ENCODE data around the gene SLC6A6.

GRCh38 chr3:14377044-14377837 is 25.2 kb upstream of the SLC6A6 start:
- no peak for TF ChIP-seq CTCF (IDR thresholded peaks at IDR 0.05)
- no peak for TF ChIP-seq POLR2A (IDR thresholded peaks at IDR 0.05)

Data from gastroesophageal sphincter (tissue), 3 donors.